Breast epithelium (tissue), 4 donors: ENCODE data around the gene EFHC2. TPM values are rescaled to one million over a fixed set of nuclear protein-coding genes. Genes with fewer than 3 reads are reported as not detected.

Experiments
- DNase-seq, 2 donors: peaks; one replicate each; pipeline ENCODE4 v3.0.0-alpha.2; 2019; ENCODE audit warnings: low spot score in 2 of 2
- H3K27ac ChIP-seq, 2 donors: fragments of 200-600 bp; sonication (generic) in 1 of 2; one replicate each; pipeline ENCODE4 v1.5.1; 2016 to 2019; ENCODE audit warnings: mild to moderate bottlenecking in 1 of 2
- H3K27me3 ChIP-seq, 2 donors: fragments of 200-600 bp; sonication (generic) in 1 of 2; one replicate each; pipeline versions ENCODE4 v1.5.1 to v1.6.0; 2017 to 2019; ENCODE audit warnings: control low read depth in 1 of 2, mild to moderate bottlenecking in 1 of 2
- H3K36me3 ChIP-seq: fragments of 200-600 bp; one replicate; pipeline ENCODE4 v1.5.1; 2019
- H3K4me1 ChIP-seq, 2 donors: fragments of 200-600 bp; sonication (generic); one replicate each; pipeline ENCODE4 v1.5.1; 2016 to 2019; ENCODE audit warnings: control low read depth in 1 of 2
- H3K4me3 ChIP-seq, 3 donors: fragments of 200-600 bp; sonication (generic); 1 replicate in 2 of 3; 2 replicates in 1 of 3; pipeline ENCODE4 v1.5.1; 2016 to 2019; ENCODE audit warnings: mild to moderate bottlenecking in 3 of 3, moderate library complexity in 2 of 3
- H3K9me3 ChIP-seq, 2 donors: fragments of 200-600 bp; sonication (generic) in 1 of 2; one replicate each; pipeline ENCODE4 v1.5.1; 2016 to 2019; ENCODE audit warnings: control low read depth in 1 of 2
- CTCF ChIP-seq, 3 donors: fragments of 450-650 bp; IDR thresholded peaks; one replicate each; pipeline ENCODE4 v1.5.1; 2016 to 2017; ENCODE audit warnings: antibody characterized with exemption in 3 of 3, mild to moderate bottlenecking in 3 of 3, moderate library complexity in 3 of 3
- POLR2A ChIP-seq: fragments of 450-650 bp; IDR thresholded peaks from one replicate; pipeline ENCODE4 v1.6.1; 2016; ENCODE audit warnings: antibody characterized with exemption, mild to moderate bottlenecking, moderate library complexity
- POLR2AphosphoS5 ChIP-seq, 3 donors: sonication (generic); formaldehyde crosslinking; IDR thresholded peaks; one replicate each; pipeline ENCODE4 v1.6.1; 2017; ENCODE audit warnings: antibody characterized with exemption in 3 of 3
- intact Hi-C: fragments of 100-400 bp; cut with DNase I; formaldehyde crosslinking; loops from one replicate; pipeline ENCODE4 v1.15.1; 2023; ENCODE audit warnings: low total_unique reads
- total RNA-seq, 3 donors: library from RNA; depleted of rRNA; stranded (reverse); fragments of >200 nt; gene quantifications; one replicate each; pipeline ENCODE4 v1.1.0, GENCODE V29; 2016

EFHC2 gene
- total RNA-seq, 3 donors from 2014 or later: 0.32 to 1.9 (median 0.66) TPM

GRCh38 chrX:44312421-44312820 is 31.1 kb downstream of the EFHC2 start:
- H3K4me3 ChIP-seq: no peak overlapping the region
- no peaks in the 10 kb centered on the region for H3K4me1 ChIP-seq
- TF ChIP-seq CTCF (IDR thresholded peaks at IDR 0.05) (no peak), POLR2AphosphoS5 (IDR thresholded peaks at IDR 0.05) (no peak), POLR2A (no peak)
- intact Hi-C loops: no loop called here
- no peaks in the 10 kb centered on the region for H3K36me3 ChIP-seq
- H3K9me3 ChIP-seq: peaks cover 0 to 1% of the 10 kb centered on the region in 2 donors
- peaks cover 0 to 21% of the 10 kb centered on the region in 2 donors for H3K27me3 ChIP-seq
- H3K27ac ChIP-seq: no peak overlapping the region
- no peak for DNase-seq

GRCh38 chrX:44310227-44310626 is 33.2 kb downstream of the EFHC2 start:
- Histone ChIP-seq H3K4me1 (no peaks in the 10 kb centered on the region), H3K27me3 (peaks cover 0 to 30% of the 10 kb centered on the region in 2 donors), H3K27ac (no peak overlapping the region), H3K4me3 (no peak overlapping the region), H3K9me3 (no peaks in the 10 kb centered on the region), H3K36me3 (no peaks in the 10 kb centered on the region)
- intact Hi-C loops: no loop called here
- no peak for DNase-seq
- no peak for TF ChIP-seq POLR2A
- no peak for TF ChIP-seq CTCF (IDR thresholded peaks at IDR 0.05)
- no peak for TF ChIP-seq POLR2AphosphoS5 (IDR thresholded peaks at IDR 0.05)

- Histone ChIP-seq H3K27me3 (peaks cover 0 to 28% of the 10 kb centered on the region in 2 donors), H3K4me3 (no peak overlapping the region), H3K4me1 (no peaks in the 10 kb centered on the region), H3K36me3 (no peaks in the 10 kb centered on the region), H3K27ac (no peak overlapping the region), H3K9me3 (no peaks in the 10 kb centered on the region)
- DNase-seq: no peak
- TF ChIP-seq POLR2A: no peak
- intact Hi-C loops: no loop called here
Observed at GRCh38 chrX:44308869-44309268, 34.6 kb downstream of the EFHC2 start.

- no peak overlapping the region for H3K4me3 ChIP-seq
Observed at GRCh38 chrX:44306356-44306755, 37.1 kb downstream of the EFHC2 start.

GRCh38 chrX:44305921-44306320 is 37.6 kb downstream of the EFHC2 start:
- no peak overlapping the region for H3K4me3 ChIP-seq
- H3K36me3 ChIP-seq: no peaks in the 10 kb centered on the region
- peaks cover 0 to 26% of the 10 kb centered on the region in 2 donors for H3K27me3 ChIP-seq
- no peak overlapping the region for H3K27ac ChIP-seq
- no peak for DNase-seq
- no peaks in the 10 kb centered on the region for H3K4me1 ChIP-seq
- intact Hi-C loops: no loop called here
- no peak for TF ChIP-seq POLR2A
- TF ChIP-seq POLR2AphosphoS5 (IDR thresholded peaks at IDR 0.05): no peak
- TF ChIP-seq CTCF (IDR thresholded peaks at IDR 0.05): no peak
- H3K9me3 ChIP-seq: no peaks in the 10 kb centered on the region

More at GRCh38 chrX:44306356-44306755, 37.1 kb downstream of the EFHC2 start:
- TF ChIP-seq POLR2A (no peak), POLR2AphosphoS5 (IDR thresholded peaks at IDR 0.05) (no peak), CTCF (IDR thresholded peaks at IDR 0.05) (no peak)
- Histone ChIP-seq H3K36me3 (no peaks in the 10 kb centered on the region), H3K27me3 (peaks cover 0 to 28% of the 10 kb centered on the region in 2 donors), H3K4me1 (no peaks in the 10 kb centered on the region), H3K27ac (no peak overlapping the region), H3K9me3 (no peaks in the 10 kb centered on the region)
- DNase-seq: no peak
- intact Hi-C loops: no loop called here

GRCh38 chrX:44303119-44303518 is 40.4 kb downstream of the EFHC2 start:
- Histone ChIP-seq H3K27ac (no peak overlapping the region), H3K4me3 (no peak overlapping the region), H3K27me3 (peaks cover 0 to 9% of the 10 kb centered on the region in 2 donors), H3K9me3 (no peaks in the 10 kb centered on the region), H3K36me3 (no peaks in the 10 kb centered on the region), H3K4me1 (no peaks in the 10 kb centered on the region)
- DNase-seq: no peak
- no peak for TF ChIP-seq POLR2A
- TF ChIP-seq CTCF (IDR thresholded peaks at IDR 0.05): no peak
- TF ChIP-seq POLR2AphosphoS5 (IDR thresholded peaks at IDR 0.05): no peak
- intact Hi-C loops: no loop called here
